Esophagus muscularis mucosa (tissue), 3 donors: Measurements from ENCODE around the gene ADAMTSL1.

Experiments used
- CTCF ChIP-seq, 3 experiments: fragments of 200-600 bp in 2 of 3; fragments of 450-650 bp in 1 of 3; sonication (generic) in 2 of 3; IDR thresholded peaks; one replicate each; pipeline ENCODE4 v1.5.1; 2017 to 2019; ENCODE audit warnings: antibody characterized with exemption in 3 of 3, mild to moderate bottlenecking in 2 of 3, moderate library complexity in 1 of 3
- POLR2A ChIP-seq: fragments of 450-650 bp; IDR thresholded peaks from one replicate; pipeline ENCODE4 v1.6.1; 2017; ENCODE audit warnings: antibody characterized with exemption, moderate library complexity, mild to moderate bottlenecking, low read depth
- POLR2AphosphoS5 ChIP-seq, 2 donors: sonication (generic); formaldehyde crosslinking; IDR thresholded peaks; one replicate each; pipeline ENCODE4 v1.6.1; 2017; ENCODE audit warnings: antibody characterized with exemption in 2 of 2

- no peak for TF ChIP-seq CTCF (IDR thresholded peaks at IDR 0.05)
- TF ChIP-seq POLR2AphosphoS5 (IDR thresholded peaks at IDR 0.05), result no peak
- no peak for TF ChIP-seq POLR2A
Measured at GRCh38 chr9:18796696-18797270, 322.8 kb downstream of the ADAMTSL1 start.
